ENCODE results near the gene NFATC2IP.

Gene NFATC2IP

DNA sequence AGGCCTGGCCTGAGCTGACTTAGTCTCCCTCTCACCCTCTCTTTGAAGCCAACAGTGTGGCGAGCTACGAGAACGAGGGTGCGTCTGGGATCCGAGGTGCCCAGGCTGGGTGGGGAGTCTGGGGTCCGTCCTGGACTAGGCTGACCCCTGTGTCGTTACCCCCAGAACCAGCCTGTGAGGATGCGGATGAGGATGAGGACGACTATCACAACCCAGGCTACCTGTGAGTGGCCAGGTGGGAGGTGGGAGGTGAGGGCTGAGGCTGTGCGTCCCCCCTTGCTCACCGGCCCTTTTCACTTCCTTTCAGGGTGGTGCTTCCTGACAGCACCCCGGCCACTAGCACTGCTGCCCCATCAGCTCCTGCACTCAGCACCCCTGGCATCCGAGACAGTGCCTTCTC, 35.8 kb downstream of the NFATC2IP start:
- Histone ChIP-seq H3F3A (ENCODE audit: insufficient read depth, low read length) (no peaks in the 10 kb centered on the region), H3K4me1 (ENCODE audit: low read length) (peaks cover 13% of the 10 kb centered on the region), H4K20me1 (ENCODE audit: insufficient read depth, low read length) (no peaks in the 10 kb centered on the region), H3K4me3 (ENCODE audit: low read length) (no peak overlapping the region), H3K36me3 (replicated peaks; ENCODE audit: insufficient read depth, low read length) (no peaks in the 10 kb centered on the region), H3K27me3 (replicated peaks; ENCODE audit: insufficient read depth, low read length) (no peaks in the 10 kb centered on the region), H3K4me2 (ENCODE audit: low read depth, low read length) (no peak overlapping the region), H3K79me2 (ENCODE audit: low read length) (peaks cover 9% of the 10 kb centered on the region; the same call in 1 of the 2 replicates), H3K9ac (ENCODE audit: low read length) (no peak overlapping the region), H3K9me3 (replicated peaks; ENCODE audit: insufficient read depth, low read length) (no peaks in the 10 kb centered on the region), H3K9me2 (replicated peaks; ENCODE audit: insufficient read depth, low read length) (no peaks in the 10 kb centered on the region), H2AFZ (ENCODE audit: low read length) (no peak overlapping the region), H3K27ac (ENCODE audit: low read length) (no peak overlapping the region)
- no peak for DNase-seq
- TF ChIP-seq, protein P1, sequence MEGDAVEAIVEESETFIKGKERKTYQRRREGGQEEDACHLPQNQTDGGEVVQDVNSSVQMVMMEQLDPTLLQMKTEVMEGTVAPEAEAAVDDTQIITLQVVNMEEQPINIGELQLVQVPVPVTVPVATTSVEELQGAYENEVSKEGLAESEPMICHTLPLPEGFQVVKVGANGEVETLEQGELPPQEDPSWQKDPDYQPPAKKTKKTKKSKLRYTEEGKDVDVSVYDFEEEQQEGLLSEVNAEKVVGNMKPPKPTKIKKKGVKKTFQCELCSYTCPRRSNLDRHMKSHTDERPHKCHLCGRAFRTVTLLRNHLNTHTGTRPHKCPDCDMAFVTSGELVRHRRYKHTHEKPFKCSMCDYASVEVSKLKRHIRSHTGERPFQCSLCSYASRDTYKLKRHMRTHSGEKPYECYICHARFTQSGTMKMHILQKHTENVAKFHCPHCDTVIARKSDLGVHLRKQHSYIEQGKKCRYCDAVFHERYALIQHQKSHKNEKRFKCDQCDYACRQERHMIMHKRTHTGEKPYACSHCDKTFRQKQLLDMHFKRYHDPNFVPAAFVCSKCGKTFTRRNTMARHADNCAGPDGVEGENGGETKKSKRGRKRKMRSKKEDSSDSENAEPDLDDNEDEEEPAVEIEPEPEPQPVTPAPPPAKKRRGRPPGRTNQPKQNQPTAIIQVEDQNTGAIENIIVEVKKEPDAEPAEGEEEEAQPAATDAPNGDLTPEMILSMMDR (IDR thresholded peaks at IDR 0.05; ENCODE audit: low read length): no peak
- TF ChIP-seq EZH2 (optimal IDR thresholded peaks at IDR 0.05; ENCODE audit: low read depth, low read length): no peak
- TF ChIP-seq EZH2phosphoT487 (IDR thresholded peaks at IDR 0.05; ENCODE audit: low read length): no peak

- Histone ChIP-seq H3K9ac (ENCODE audit: low read length) (no peak overlapping the region), H3K4me2 (ENCODE audit: low read depth, low read length) (no peak overlapping the region)
Observed at GRCh38 chr16:28987170-28987853, 36.6 kb downstream of the NFATC2IP start.

DNA sequence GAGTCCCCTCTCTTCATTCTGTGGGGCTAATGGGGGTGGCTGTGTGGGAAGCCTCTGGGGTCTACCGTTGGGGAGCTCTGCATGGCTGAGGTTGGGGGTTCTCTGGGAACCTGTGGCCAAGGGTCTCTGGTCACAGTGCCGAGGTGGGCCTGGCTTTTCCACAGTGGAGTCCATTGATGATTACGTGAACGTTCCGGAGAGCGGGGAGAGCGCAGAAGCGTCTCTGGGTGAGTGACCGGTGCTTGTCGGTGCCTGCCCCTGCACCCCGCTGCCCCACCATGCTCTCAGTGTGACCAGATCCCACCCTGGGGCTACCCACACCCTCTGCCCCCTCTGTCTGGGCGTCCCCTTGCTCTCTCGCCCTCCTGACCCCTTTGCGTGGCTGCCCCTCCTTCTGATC, 38.6 kb downstream of the NFATC2IP start:
- Histone ChIP-seq H3K9ac (ENCODE audit: low read length) (no peak overlapping the region), H3K79me2 (ENCODE audit: low read length) (peaks cover 9% of the 10 kb centered on the region; the same call in 1 of the 2 replicates), H3K4me1 (ENCODE audit: low read length) (peaks cover 8% of the 10 kb centered on the region), H3K27me3 (replicated peaks; ENCODE audit: insufficient read depth, low read length) (no peaks in the 10 kb centered on the region), H3K4me3 (ENCODE audit: low read length) (no peak overlapping the region), H3K9me3 (replicated peaks; ENCODE audit: insufficient read depth, low read length) (no peaks in the 10 kb centered on the region), H2AFZ (ENCODE audit: low read length) (no peak overlapping the region), H3K27ac (ENCODE audit: low read length) (no peak overlapping the region), H4K20me1 (ENCODE audit: insufficient read depth, low read length) (no peaks in the 10 kb centered on the region), H3K4me2 (ENCODE audit: low read depth, low read length) (no peak overlapping the region), H3F3A (ENCODE audit: insufficient read depth, low read length) (no peaks in the 10 kb centered on the region), H3K36me3 (replicated peaks; ENCODE audit: insufficient read depth, low read length) (no peaks in the 10 kb centered on the region), H3K9me2 (replicated peaks; ENCODE audit: insufficient read depth, low read length) (no peaks in the 10 kb centered on the region)
- no peak for TF ChIP-seq EZH2 (optimal IDR thresholded peaks at IDR 0.05; ENCODE audit: low read depth, low read length)
- TF ChIP-seq, protein P1 (IDR thresholded peaks at IDR 0.05; ENCODE audit: low read length): no peak
- TF ChIP-seq EZH2phosphoT487 (IDR thresholded peaks at IDR 0.05; ENCODE audit: low read length): no peak
- DNase-seq: no peak

More at GRCh38 chr16:28987170-28987853, 36.6 kb downstream of the NFATC2IP start:
- H3K9me3 ChIP-seq (replicated peaks; ENCODE audit: insufficient read depth, low read length): no peaks in the 10 kb centered on the region
- H3K79me2 ChIP-seq (ENCODE audit: low read length): peaks cover 9% of the 10 kb centered on the region; the same call in 1 of the 2 replicates
- no peaks in the 10 kb centered on the region for H4K20me1 ChIP-seq (ENCODE audit: insufficient read depth, low read length)
- no peaks in the 10 kb centered on the region for H3K27me3 ChIP-seq (replicated peaks; ENCODE audit: insufficient read depth, low read length)
- H3K4me3 ChIP-seq (ENCODE audit: low read length): no peak overlapping the region
- H3K4me1 ChIP-seq (ENCODE audit: low read length): peaks cover 13% of the 10 kb centered on the region
- TF ChIP-seq, protein P1 (IDR thresholded peaks at IDR 0.05; ENCODE audit: low read length): no peak
- TF ChIP-seq EZH2 (optimal IDR thresholded peaks at IDR 0.05; ENCODE audit: low read depth, low read length) (no peak), EZH2phosphoT487 (IDR thresholded peaks at IDR 0.05; ENCODE audit: low read length) (no peak)
- no peaks in the 10 kb centered on the region for H3F3A ChIP-seq (ENCODE audit: insufficient read depth, low read length)
- no peaks in the 10 kb centered on the region for H3K9me2 ChIP-seq (replicated peaks; ENCODE audit: insufficient read depth, low read length)
- no peak overlapping the region for H3K27ac ChIP-seq (ENCODE audit: low read length)
- no peaks in the 10 kb centered on the region for H3K36me3 ChIP-seq (replicated peaks; ENCODE audit: insufficient read depth, low read length)
- no peak for DNase-seq
- H2AFZ ChIP-seq (ENCODE audit: low read length): no peak overlapping the region

Measured in MM.1S (cell line).